HL-60 (cell line): ENCODE measurements around the gene RNLS.
"Not testable (repeated sequence)": the region's sequence is repeated elsewhere in the genome, so short reads cannot be mapped to it uniquely, and the experiment has no call there.

Experiments
- DNase-seq, 2 experiments: peaks; one replicate each; pipeline ENCODE4 v3.0.0-alpha.2; 2010 to 2020; ENCODE audit warnings: low read depth in 1 of 2, low spot score in 1 of 2
- H3K27ac ChIP-seq: fragments of 250-450 bp; sonication (Bioruptor Pico); replicated peaks from 2 replicates; pipeline ENCODE4 v1.5.1; 2020; ENCODE audit warnings: mild to moderate bottlenecking, moderate library complexity
- H3K27me3 ChIP-seq: fragments of 250-450 bp; sonication (Bioruptor Pico); 2 replicates; pipeline ENCODE4 v1.5.1; 2021; ENCODE audit warnings: mild to moderate bottlenecking, moderate library complexity; ENCODE audit not compliant: insufficient read depth, poor library complexity, severe bottlenecking
- H3K4me3 ChIP-seq: replicated peaks from 2 replicates; pipeline ENCODE4 v1.5.1; 2011; ENCODE audit warnings: mild to moderate bottlenecking, control low read depth, low read length; ENCODE audit not compliant: insufficient read depth
- GABPA ChIP-seq: IDR thresholded peaks from 2 replicates; pipeline ENCODE4 v1.6.1; 2012; ENCODE audit warnings: low read depth
- POLR2AphosphoS5 ChIP-seq: IDR thresholded peaks from 2 replicates; pipeline ENCODE4 v1.6.1; 2012; ENCODE audit warnings: low read depth
- SPI1 ChIP-seq: IDR thresholded peaks from 2 replicates; pipeline ENCODE4 v1.6.1; 2012; ENCODE audit warnings: low read depth, mild to moderate bottlenecking, borderline replicate concordance
- TF ChIP-seq, protein P1 (sequence below): IDR thresholded peaks from one replicate; pipeline ENCODE4 v1.5.1; 2011; ENCODE audit warnings: low read length, control low read depth, inconsistent platforms; ENCODE audit not compliant: insufficient read depth
- TF ChIP-seq, protein P2 (sequence below): IDR thresholded peaks from 2 replicates; pipeline ENCODE4 v1.6.1; 2012; ENCODE audit warnings: low read depth; ENCODE audit not compliant: insufficient replicate concordance

The RNLS gene

DNA sequence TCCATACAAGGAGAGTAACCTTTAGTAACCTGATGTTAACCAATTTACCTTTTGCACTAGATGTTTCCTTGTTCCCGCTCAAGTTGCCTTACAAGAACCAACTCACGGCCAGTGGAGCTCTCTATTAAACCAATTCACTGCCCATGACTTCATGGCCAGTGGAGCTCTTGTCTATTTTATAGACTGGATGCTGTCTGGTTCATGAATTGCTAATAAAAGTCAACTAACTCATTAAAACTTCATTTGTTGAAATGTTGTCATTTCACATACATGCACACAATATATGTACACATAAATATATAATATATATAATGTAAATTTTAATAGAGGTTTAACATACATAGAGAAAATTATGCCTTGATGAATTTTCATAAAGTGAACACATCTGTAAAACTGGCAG is 216.3 kb downstream of the RNLS start:
- no peaks in the 10 kb centered on the region for H3K27me3 ChIP-seq
- DNase-seq, result no peak

DNA sequence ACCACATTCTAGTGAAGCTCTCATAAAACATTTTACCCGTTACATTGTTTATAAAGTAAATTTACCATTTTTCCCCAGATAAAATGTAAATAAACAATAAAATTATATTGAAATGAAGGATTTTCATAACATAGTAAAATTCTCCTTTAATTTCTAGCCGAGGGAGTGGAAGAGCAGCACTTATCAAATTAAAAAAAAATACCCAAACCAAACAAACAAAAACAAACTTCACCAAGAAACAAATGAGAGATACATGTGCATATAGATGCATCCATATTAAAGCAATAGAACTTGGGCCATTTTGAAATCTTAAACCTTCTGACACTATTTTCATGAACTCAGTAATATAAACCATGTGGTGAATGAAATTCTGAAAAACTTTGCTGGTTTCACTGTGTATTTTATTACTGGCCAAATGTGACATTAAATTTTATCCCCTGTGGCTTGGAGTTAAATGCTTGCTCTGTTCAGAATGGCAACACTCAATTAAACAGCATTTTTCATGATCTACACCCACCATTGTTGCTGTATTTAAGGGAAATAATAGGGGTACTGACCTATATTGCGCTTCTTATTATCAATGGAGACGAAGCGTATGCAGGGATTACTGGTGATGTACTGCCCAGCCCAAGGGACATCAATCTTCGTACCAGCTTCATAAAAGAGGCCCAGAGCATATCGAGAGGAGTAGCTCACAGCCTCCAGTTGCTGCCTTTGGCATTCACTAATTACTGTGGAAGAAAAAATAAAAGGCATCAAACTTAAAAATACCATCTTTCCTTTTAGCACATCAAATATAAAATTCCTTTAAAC is 220.9 kb downstream of the RNLS start:
- no peak for DNase-seq
- TF ChIP-seq GABPA (no peak), POLR2AphosphoS5 (no peak), SPI1 (no peak)
- TF ChIP-seq, protein P1, sequence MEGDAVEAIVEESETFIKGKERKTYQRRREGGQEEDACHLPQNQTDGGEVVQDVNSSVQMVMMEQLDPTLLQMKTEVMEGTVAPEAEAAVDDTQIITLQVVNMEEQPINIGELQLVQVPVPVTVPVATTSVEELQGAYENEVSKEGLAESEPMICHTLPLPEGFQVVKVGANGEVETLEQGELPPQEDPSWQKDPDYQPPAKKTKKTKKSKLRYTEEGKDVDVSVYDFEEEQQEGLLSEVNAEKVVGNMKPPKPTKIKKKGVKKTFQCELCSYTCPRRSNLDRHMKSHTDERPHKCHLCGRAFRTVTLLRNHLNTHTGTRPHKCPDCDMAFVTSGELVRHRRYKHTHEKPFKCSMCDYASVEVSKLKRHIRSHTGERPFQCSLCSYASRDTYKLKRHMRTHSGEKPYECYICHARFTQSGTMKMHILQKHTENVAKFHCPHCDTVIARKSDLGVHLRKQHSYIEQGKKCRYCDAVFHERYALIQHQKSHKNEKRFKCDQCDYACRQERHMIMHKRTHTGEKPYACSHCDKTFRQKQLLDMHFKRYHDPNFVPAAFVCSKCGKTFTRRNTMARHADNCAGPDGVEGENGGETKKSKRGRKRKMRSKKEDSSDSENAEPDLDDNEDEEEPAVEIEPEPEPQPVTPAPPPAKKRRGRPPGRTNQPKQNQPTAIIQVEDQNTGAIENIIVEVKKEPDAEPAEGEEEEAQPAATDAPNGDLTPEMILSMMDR, result no peak
- TF ChIP-seq, protein P2, sequence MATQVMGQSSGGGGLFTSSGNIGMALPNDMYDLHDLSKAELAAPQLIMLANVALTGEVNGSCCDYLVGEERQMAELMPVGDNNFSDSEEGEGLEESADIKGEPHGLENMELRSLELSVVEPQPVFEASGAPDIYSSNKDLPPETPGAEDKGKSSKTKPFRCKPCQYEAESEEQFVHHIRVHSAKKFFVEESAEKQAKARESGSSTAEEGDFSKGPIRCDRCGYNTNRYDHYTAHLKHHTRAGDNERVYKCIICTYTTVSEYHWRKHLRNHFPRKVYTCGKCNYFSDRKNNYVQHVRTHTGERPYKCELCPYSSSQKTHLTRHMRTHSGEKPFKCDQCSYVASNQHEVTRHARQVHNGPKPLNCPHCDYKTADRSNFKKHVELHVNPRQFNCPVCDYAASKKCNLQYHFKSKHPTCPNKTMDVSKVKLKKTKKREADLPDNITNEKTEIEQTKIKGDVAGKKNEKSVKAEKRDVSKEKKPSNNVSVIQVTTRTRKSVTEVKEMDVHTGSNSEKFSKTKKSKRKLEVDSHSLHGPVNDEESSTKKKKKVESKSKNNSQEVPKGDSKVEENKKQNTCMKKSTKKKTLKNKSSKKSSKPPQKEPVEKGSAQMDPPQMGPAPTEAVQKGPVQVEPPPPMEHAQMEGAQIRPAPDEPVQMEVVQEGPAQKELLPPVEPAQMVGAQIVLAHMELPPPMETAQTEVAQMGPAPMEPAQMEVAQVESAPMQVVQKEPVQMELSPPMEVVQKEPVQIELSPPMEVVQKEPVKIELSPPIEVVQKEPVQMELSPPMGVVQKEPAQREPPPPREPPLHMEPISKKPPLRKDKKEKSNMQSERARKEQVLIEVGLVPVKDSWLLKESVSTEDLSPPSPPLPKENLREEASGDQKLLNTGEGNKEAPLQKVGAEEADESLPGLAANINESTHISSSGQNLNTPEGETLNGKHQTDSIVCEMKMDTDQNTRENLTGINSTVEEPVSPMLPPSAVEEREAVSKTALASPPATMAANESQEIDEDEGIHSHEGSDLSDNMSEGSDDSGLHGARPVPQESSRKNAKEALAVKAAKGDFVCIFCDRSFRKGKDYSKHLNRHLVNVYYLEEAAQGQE, result no peak
- no peaks in the 10 kb centered on the region for H3K27me3 ChIP-seq
- H3K27ac ChIP-seq, result no peak overlapping the region
- no peak overlapping the region for H3K4me3 ChIP-seq

More for the DNA sequence above, 216.3 kb downstream of the RNLS start:
- Histone ChIP-seq H3K27ac (no peak overlapping the region), H3K4me3 (no peak overlapping the region)
- TF ChIP-seq, protein P2, result no peak
- TF ChIP-seq POLR2AphosphoS5 (no peak), SPI1 (no peak), GABPA (no peak)
- TF ChIP-seq, protein P1, result no peak

DNA sequence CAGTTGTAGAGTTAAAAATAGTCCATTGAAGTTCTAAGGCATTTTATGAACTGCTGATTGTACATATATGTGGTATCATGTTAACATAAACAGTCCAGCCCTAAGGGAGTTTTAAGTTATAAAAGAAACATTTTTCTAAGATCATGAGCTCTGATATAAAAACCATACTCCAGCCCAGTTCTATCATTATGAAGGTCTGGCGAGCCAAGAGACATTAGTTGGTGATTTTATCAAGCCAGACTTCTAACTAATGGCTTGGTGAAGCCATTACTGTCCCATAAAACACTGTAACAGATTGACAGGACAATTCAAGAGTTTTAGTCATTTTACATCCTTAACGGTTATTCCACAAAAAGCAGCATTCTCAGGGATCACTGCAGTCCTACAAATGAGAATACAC is 221.6 kb downstream of the RNLS start:
- no peak overlapping the region for H3K27ac ChIP-seq
- no peak for TF ChIP-seq POLR2AphosphoS5
- TF ChIP-seq, protein P1, result no peak
- no peak for TF ChIP-seq SPI1
- no peak for TF ChIP-seq GABPA
- TF ChIP-seq, protein P2, result no peak
- H3K4me3 ChIP-seq, result no peak overlapping the region
- H3K27me3 ChIP-seq, result no peaks in the 10 kb centered on the region
- DNase-seq, result no peak

DNA sequence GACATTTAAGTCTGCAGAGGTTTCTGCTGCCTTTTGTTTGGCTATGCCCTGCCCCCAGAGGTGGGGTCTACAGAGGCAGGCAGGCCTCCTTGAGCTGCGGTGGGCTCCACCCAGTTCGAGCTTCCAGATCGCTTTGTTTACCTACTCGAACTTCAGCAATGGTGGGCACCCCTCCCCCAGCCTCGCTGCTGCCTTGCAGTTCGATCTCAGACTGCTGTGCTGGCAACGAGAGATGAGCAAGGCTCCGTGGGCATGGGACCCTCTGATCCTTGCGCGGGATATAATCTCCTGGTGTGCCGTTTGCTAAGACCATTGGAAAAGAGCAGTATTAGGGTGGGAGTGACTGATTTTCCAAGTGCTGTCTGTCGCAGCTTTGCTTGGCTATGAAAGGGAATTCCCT is 227.4 kb downstream of the RNLS start:
- not testable (repeated sequence) for DNase-seq

More for the DNA sequence above, 227.4 kb downstream of the RNLS start:
- H3K27ac ChIP-seq, H3K27me3 ChIP-seq, H3K4me3 ChIP-seq: not testable (repeated sequence)
